ENCODE data around the gene STAP2. TPM values are rescaled to one million over a fixed set of nuclear protein-coding genes. Genes with fewer than 3 reads are reported as not detected.

STAP2 gene
- total and polyA plus RNA-seq, 9 of the 15 experiments (the other 6 are each of a cell fraction or from before 2014, with no cell fraction given) = 1.2 to 9.8 (median 4.5) TPM

- TF ChIP-seq JUND (IDR thresholded peaks at IDR 0.05; ENCODE audit: borderline replicate concordance, low read depth, low read length) (peak; percentile 95), JUND (tag; IDR thresholded peaks at IDR 0.05; ENCODE audit: borderline replicate concordance, low read depth, low read length) (peak; percentile 87; the same call in 2 of the 3 replicates), ATF3 (IDR thresholded peaks at IDR 0.05) (peak; percentile 92), ATF3 (CRISPR knock-in tag; conservative IDR thresholded peaks at IDR 0.05) (0 out of 2 replicates have a peak, but pooled peaks have one; percentile 50), ARNT (IDR thresholded peaks at IDR 0.05) (no peak), SMARCB1 (IDR thresholded peaks at IDR 0.05; ENCODE audit: insufficient read length, low read depth) (no peak), MXD1 (CRISPR knock-in tag; IDR thresholded peaks at IDR 0.05; ENCODE audit: borderline replicate concordance, poor library complexity, severe bottlenecking) (no peak), ZNF707 (CRISPR knock-in tag; conservative IDR thresholded peaks at IDR 0.05) (no peak), NFRKB (IDR thresholded peaks at IDR 0.05; ENCODE audit: low read depth) (no peak), NR2C1 (IDR thresholded peaks at IDR 0.05) (peak; percentile 86), NR2C1 (tag; IDR thresholded peaks at IDR 0.05) (peak; percentile 82), KDM1A (IDR thresholded peaks at IDR 0.05) (peak in 1 of 2 experiments; percentile 44; a peak in 1 of 4 replicates), MCM7 (IDR thresholded peaks at IDR 0.05) (no peak), FOSL1 (tag; conservative IDR thresholded peaks at IDR 0.05) (peak; percentile 91), TFAP4 (CRISPR knock-in tag; IDR thresholded peaks at IDR 0.05; ENCODE audit: borderline replicate concordance) (0 out of 2 replicates have a peak, but pooled peaks have one; percentile 27), CREM (IDR thresholded peaks at IDR 0.05; ENCODE audit: low read depth) (0 out of 2 replicates have a peak, but pooled peaks have one; percentile 21), NRF1 (conservative IDR thresholded peaks at IDR 0.05 in 1 of 2, IDR thresholded peaks at IDR 0.05 in 1 of 2) (peak; percentile 51 to 52), ELF1 (tag; IDR thresholded peaks at IDR 0.05) (no peak), SMARCA4 (IDR thresholded peaks at IDR 0.05) (peak; percentile 38; the same call in 1 of the 2 replicates), HDAC2 (IDR thresholded peaks at IDR 0.05) (peak; percentile 61; the same call in 1 of the 2 replicates), MBD1 (CRISPR knock-in tag; IDR thresholded peaks at IDR 0.05) (no peak), SMARCE1 (IDR thresholded peaks at IDR 0.05) (0 out of 2 replicates have a peak, but pooled peaks have one; percentile 49), BCOR (IDR thresholded peaks at IDR 0.05) (peak; percentile 83), ZNF140 (CRISPR knock-in tag; IDR thresholded peaks at IDR 0.05) (no peak), L3MBTL2 (IDR thresholded peaks at IDR 0.05) (peak; percentile 66), ATF7 (IDR thresholded peaks at IDR 0.05) (peak; percentile 48; the same call in 1 of the 2 replicates), RBM25 (IDR thresholded peaks at IDR 0.05; ENCODE audit: low read depth, low read length, severe bottlenecking) (peak; percentile 59), ZEB2 (IDR thresholded peaks at IDR 0.05) (peak; percentile 37; the same call in 1 of the 2 replicates)
Observed at GRCh38 chr19:4288091-4288777, 50.4 kb downstream of the STAP2 start (continued).
